ENCODE results near the gene DAW1. TPM values are rescaled to one million over a fixed set of nuclear protein-coding genes. Genes with fewer than 3 reads are reported as not detected.
"Not testable (repeated sequence)": the region's sequence is repeated elsewhere in the genome, so short reads cannot be mapped to it uniquely, and the experiment has no call there.

DAW1 gene, protein sequence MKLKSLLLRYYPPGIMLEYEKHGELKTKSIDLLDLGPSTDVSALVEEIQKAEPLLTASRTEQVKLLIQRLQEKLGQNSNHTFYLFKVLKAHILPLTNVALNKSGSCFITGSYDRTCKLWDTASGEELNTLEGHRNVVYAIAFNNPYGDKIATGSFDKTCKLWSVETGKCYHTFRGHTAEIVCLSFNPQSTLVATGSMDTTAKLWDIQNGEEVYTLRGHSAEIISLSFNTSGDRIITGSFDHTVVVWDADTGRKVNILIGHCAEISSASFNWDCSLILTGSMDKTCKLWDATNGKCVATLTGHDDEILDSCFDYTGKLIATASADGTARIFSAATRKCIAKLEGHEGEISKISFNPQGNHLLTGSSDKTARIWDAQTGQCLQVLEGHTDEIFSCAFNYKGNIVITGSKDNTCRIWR
- under 1 TPM in 3 of 4 donors, not detected in 1; 0.46 to 0.79 (median 0.54) TPM for polyA plus RNA-seq (ENCODE audit: insufficient read length in 4 of 4)

GRCh38 chr2:227871375-227871791 lies at the start of gene DAW1:
Gene DAW1 (plus strand): TSS chr2:227871631. CDS start chr2:227871690, 59 bp downstream.
- DNase-seq (ENCODE audit: low read depth in 4 of 4, low spot score in 3 of 4): peak in 2 of 4 donors; percentile 45 to 56

GRCh38 chr2:227822416-227823003 lies 48.9 kb upstream of the DAW1 start:
- no peak for DNase-seq (ENCODE audit: low read depth in 4 of 4, low spot score in 3 of 4)

- DNase-seq (ENCODE audit: low read depth in 4 of 4, low spot score in 3 of 4): no peak
Measured at GRCh38 chr2:227823922-227824321, 47.5 kb upstream of the DAW1 start.

DNA sequence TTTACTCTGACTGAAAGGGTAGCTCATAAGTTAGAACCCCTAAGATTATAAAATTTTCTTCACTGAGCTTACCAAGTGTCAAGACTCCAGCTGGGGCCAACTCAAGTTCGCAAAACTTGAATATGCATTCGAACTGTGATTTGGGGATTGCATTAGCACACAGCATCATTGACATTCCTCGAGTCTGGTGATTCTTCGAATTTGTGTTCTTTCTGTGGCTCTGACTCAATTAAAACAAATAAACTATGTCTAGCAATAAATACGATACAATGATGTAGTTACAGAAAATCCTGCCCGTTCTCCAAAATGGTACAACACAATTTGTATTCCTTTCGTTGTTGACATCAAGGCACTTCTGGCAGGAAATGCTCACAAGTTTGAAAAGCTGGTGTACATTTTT lies 46.7 kb upstream of the DAW1 start:
- DNase-seq (ENCODE audit: low read depth in 4 of 4, low spot score in 3 of 4): no peak

GRCh38 chr2:227826019-227826521 lies 45.4 kb upstream of the DAW1 start:
- no peak for DNase-seq (ENCODE audit: low read depth in 4 of 4, low spot score in 3 of 4)

DNA sequence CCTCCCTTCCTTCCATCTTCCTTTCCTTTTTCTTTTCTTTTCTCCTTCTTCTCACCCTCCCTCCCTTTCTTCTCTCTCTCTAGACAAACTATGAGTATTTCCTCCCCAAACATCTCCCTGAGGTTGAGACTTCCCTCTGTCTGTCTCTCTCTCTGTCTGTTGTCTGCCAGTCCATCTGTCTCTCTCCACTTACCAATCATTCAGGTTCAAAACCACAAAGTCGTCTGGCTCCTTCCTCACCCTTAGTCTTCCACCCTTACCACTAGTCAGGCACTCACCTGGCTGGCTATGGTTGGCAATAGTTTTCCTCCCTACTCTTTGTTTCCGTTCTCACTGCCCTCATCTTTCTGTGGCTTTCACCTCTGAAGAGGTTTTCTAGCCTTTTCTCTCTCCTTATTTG lies 44.9 kb upstream of the DAW1 start:
- DNase-seq (ENCODE audit: low read depth in 4 of 4, low spot score in 3 of 4): no peak

DNA sequence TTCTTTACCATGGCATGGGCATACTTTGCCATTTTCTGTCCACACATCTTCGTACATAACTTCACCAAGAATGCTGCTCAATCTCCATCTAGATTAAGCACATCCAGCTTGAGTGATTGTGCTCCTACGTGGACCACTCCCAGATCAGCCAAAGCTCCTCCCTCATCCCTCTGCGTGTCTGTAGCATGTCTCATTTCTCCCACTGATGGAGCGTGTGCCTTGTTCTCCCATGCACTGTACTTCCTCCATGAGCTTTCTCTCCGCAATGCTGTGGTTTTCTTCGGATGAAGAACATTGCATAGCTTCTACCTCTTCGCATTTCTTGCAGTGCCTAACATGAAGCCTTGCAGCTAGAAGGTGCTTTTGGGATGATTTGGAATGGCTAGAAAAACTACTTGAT lies 44.3 kb upstream of the DAW1 start:
- no peak for DNase-seq (ENCODE audit: low read depth in 4 of 4, low spot score in 3 of 4)

GRCh38 chr2:227828477-227828912 lies 42.9 kb upstream of the DAW1 start:
- DNase-seq (ENCODE audit: low read depth in 4 of 4, low spot score in 3 of 4): no peak

- DNase-seq (ENCODE audit: low read depth in 4 of 4, low spot score in 3 of 4): no peak
Measured at GRCh38 chr2:227829337-227829736, 42.1 kb upstream of the DAW1 start.

GRCh38 chr2:227834423-227834822 lies 37.0 kb upstream of the DAW1 start:
- DNase-seq (ENCODE audit: low read depth in 4 of 4, low spot score in 3 of 4): no peak

GRCh38 chr2:227834916-227835650 lies 36.3 kb upstream of the DAW1 start:
- DNase-seq (ENCODE audit: low read depth in 4 of 4, low spot score in 3 of 4): no peak

GRCh38 chr2:227839339-227840129 lies 31.9 kb upstream of the DAW1 start:
- DNase-seq (ENCODE audit: low read depth in 4 of 4, low spot score in 3 of 4): not testable (repeated sequence)

DNA sequence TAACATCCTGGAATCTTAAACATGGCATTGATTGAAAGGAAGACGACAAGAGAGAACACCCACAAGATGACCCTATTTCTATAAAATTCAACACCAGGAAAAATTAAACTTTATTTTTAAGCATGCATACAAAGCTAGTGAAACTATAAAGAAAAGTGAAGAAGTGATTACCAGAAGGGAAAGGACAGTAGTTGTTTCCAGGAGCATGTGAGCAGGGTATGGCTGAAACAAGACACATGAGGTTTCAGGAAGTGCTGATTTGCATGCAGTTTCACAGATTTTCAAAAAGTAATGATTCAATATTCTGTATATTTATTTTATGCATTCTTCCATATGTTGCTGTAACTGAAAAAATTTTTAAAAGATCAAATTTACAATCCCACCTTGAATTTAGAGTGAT lies 24.6 kb upstream of the DAW1 start:
- DNase-seq (ENCODE audit: low read depth in 4 of 4, low spot score in 3 of 4): no peak

GRCh38 chr2:227848146-227848545 lies 23.3 kb upstream of the DAW1 start:
- DNase-seq (ENCODE audit: low read depth in 4 of 4, low spot score in 3 of 4): no peak

- DNase-seq (ENCODE audit: low read depth in 4 of 4, low spot score in 3 of 4): no peak
Measured at GRCh38 chr2:227848586-227848985, 22.8 kb upstream of the DAW1 start.

DNA sequence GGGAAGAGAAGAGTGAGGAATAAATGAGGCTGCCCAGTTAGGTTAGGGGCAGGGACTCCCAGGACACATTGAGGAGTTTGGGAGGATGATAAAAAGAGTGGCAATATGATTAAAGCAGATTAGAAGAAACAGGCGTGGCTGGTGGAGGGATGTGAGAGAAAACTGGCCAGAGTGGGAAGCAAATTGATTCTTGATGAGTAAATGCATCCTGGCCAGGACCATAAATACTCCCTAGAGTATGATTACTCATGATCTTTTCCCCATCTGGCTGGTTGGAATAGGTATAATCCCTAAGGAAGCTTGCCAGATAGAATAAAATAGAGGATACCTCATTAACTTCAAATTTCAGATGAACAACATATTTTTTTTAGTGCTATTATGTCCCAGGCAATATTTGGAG lies 21.5 kb upstream of the DAW1 start:
- no peak for DNase-seq (ENCODE audit: low read depth in 4 of 4, low spot score in 3 of 4)

- peak in 1 of 4 donors; percentile 27 for DNase-seq (ENCODE audit: low read depth in 4 of 4, low spot score in 3 of 4)
Measured at GRCh38 chr2:227853204-227853629, 18.2 kb upstream of the DAW1 start.

- DNase-seq (ENCODE audit: low read depth in 4 of 4, low spot score in 3 of 4): no peak
Measured at GRCh38 chr2:227853765-227854271, 17.6 kb upstream of the DAW1 start.

- DNase-seq (ENCODE audit: low read depth in 4 of 4, low spot score in 3 of 4): no peak
Measured at GRCh38 chr2:227855440-227855839, 16.0 kb upstream of the DAW1 start.

DNA sequence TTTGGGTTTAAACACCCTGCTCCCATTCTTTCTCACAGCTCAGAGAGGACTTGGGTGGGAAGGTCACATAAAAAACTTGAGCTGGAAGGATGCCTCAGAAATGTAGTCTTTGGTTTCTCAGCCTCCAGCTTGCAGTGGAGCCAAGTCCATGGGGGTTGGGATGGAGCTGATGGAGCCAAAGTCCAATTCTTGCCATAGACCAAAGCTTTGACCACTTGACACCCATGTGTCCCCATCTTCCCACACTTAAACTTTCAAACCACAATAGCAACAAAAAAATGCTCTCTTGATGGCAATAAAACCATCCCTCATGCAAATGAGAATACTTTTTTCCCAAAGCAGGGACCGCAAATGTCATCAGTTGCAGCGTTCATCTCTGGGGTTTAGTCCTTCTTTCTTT lies 14.7 kb upstream of the DAW1 start:
- DNase-seq (ENCODE audit: low read depth in 4 of 4, low spot score in 3 of 4): no peak

Data from left renal pelvis (tissue), 4 donors.